Measurements from ENCODE around the gene HMCN1. TPM values are rescaled to one million over a fixed set of nuclear protein-coding genes. Genes with fewer than 3 reads are reported as not detected.

HMCN1 gene
- total RNA-seq, 1 donor from 2014 or later: not detected

GRCh38 chr1:185720633-185721272 is 13.4 kb upstream of the HMCN1 start:
- intact Hi-C loops (cut with micrococcal nuclease): no loop called here
- Mint-ChIP-seq H3K4me1 (ENCODE audit: low read depth) (no peaks in the 10 kb centered on the region), H3K4me3 (no peak overlapping the region), H3K27ac (no peak overlapping the region), H3K36me3 (ENCODE audit: low read depth) (no peaks in the 10 kb centered on the region), H3K27me3 (ENCODE audit: insufficient read depth) (peaks cover 11% of the 10 kb centered on the region), H3K9me3 (no peaks in the 10 kb centered on the region)
- no peak for DNase-seq (ENCODE audit: low spot score)

DNA sequence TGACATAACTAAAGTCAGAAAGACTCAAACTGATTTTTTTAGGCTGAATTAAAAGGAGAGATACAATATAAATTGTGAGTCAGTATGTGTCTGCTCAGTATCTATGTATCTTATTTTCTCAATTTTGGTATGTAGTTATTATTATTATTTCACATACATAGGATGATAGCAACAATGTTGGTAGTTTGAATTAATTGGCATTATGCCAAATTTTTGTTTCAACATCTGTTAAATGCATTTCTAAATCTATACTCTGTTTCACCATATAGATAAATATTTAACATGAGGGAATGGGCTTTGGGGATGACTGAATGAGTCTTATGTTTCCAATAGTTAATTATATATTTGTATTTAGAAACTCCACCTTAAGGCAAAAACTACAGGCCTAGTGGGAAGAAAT is 12.6 kb upstream of the HMCN1 start:
- no peaks in the 10 kb centered on the region for H3K36me3 Mint-ChIP-seq (ENCODE audit: low read depth)
- H3K9me3 Mint-ChIP-seq: no peaks in the 10 kb centered on the region
- H3K4me3 Mint-ChIP-seq: no peak overlapping the region
- DNase-seq (ENCODE audit: low spot score): no peak
- peaks cover 11% of the 10 kb centered on the region for H3K27me3 Mint-ChIP-seq (ENCODE audit: insufficient read depth)
- H3K27ac Mint-ChIP-seq: no peak overlapping the region
- intact Hi-C loops (cut with micrococcal nuclease): no loop called here
- no peaks in the 10 kb centered on the region for H3K4me1 Mint-ChIP-seq (ENCODE audit: low read depth)

DNA sequence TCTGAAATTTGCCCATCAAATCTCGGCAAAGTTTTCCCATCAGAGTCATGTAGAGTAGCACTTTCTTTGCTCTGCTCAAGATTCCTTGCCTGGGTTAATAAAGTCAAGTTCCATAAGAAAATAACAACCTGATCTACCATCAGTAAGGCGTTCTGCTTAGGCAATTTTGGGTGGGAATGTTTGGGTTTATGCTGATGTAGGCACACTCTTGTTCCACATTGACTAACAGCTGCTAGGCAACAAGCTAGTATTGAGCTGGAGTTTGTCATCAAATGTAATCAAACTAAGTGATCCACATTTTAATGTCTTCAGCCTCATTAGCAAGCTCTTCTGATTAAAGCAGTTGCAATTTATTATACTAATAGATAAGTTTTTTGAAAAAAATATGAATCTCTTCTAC is 12.1 kb upstream of the HMCN1 start:
- Mint-ChIP-seq H3K4me1 (ENCODE audit: low read depth) (no peaks in the 10 kb centered on the region), H3K4me3 (no peak overlapping the region), H3K36me3 (ENCODE audit: low read depth) (no peaks in the 10 kb centered on the region), H3K27me3 (ENCODE audit: insufficient read depth) (peaks cover 11% of the 10 kb centered on the region), H3K27ac (no peak overlapping the region), H3K9me3 (no peaks in the 10 kb centered on the region)
- intact Hi-C loops (cut with micrococcal nuclease): no loop called here
- no peak for DNase-seq (ENCODE audit: low spot score)

GRCh38 chr1:185727726-185728125 is 6.5 kb upstream of the HMCN1 start:
- Mint-ChIP-seq H3K27ac (no peak overlapping the region), H3K36me3 (ENCODE audit: low read depth) (no peaks in the 10 kb centered on the region), H3K4me1 (ENCODE audit: low read depth) (no peaks in the 10 kb centered on the region), H3K27me3 (ENCODE audit: insufficient read depth) (peaks cover 22% of the 10 kb centered on the region), H3K4me3 (no peak overlapping the region), H3K9me3 (peaks cover 18% of the 10 kb centered on the region)
- intact Hi-C loops (cut with micrococcal nuclease): no loop called here
- no peak for DNase-seq (ENCODE audit: low spot score)

DNA sequence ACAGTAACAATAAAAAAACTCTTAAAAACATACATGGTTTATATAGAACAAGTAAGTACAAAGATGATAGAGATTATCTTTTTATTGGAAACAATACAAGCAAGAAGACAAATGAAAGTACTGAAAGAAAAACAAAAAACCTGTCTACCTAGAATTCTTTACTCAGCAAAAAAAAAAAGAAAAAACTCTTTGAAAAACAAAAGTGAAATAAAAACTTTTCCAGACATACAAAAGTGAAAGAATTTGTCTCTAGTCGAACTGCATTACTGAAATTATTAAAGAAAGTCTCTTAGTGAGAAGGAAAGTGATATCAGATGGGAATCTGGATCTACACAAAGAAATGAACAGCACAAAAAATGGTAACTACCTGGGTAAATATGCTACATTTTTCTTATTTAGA is 2.7 kb upstream of the HMCN1 start:
- Mint-ChIP-seq H3K4me1 (ENCODE audit: low read depth) (peaks cover 18% of the 10 kb centered on the region), H3K9me3 (peaks cover 18% of the 10 kb centered on the region), H3K36me3 (ENCODE audit: low read depth) (peaks cover 2% of the 10 kb centered on the region), H3K4me3 (no peak overlapping the region), H3K27me3 (ENCODE audit: insufficient read depth) (peaks cover 54% of the 10 kb centered on the region), H3K27ac (no peak overlapping the region)
- intact Hi-C loops (cut with micrococcal nuclease): loop anchor here (10.0 kb wide), 1 partner anchor 483 kb away; no protein-coding TSS in a partner anchor
- no peak for DNase-seq (ENCODE audit: low spot score)

DNA sequence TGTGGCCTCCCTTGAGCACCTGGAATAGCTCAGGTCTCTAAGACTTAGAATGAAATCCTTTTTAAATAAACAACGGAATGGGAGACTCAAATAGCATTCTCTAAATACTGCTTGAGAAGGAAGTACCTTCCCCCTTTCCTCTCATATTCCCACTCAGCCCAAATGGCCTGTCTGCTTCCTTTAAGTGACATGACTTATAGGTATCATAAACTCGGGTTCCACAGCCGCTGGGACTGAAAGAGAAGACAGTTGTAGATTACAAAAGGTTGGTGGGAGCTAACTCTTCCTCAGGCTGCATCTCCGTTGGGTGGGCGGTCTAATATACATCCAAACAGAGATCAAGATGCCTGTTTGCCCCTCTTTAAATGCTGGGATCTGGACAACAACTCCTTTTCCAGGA is 1.2 kb upstream of the HMCN1 start:
- no peak for DNase-seq (ENCODE audit: low spot score)
- Mint-ChIP-seq H3K27me3 (ENCODE audit: insufficient read depth) (peaks cover 56% of the 10 kb centered on the region), H3K36me3 (ENCODE audit: low read depth) (peaks cover 2% of the 10 kb centered on the region), H3K27ac (no peak overlapping the region), H3K9me3 (peaks cover 18% of the 10 kb centered on the region), H3K4me3 (no peak overlapping the region), H3K4me1 (ENCODE audit: low read depth) (peaks cover 18% of the 10 kb centered on the region)
- intact Hi-C loops (cut with micrococcal nuclease): loop anchor here (10.0 kb wide), 1 partner anchor 482 kb away; no protein-coding TSS in a partner anchor

DNA sequence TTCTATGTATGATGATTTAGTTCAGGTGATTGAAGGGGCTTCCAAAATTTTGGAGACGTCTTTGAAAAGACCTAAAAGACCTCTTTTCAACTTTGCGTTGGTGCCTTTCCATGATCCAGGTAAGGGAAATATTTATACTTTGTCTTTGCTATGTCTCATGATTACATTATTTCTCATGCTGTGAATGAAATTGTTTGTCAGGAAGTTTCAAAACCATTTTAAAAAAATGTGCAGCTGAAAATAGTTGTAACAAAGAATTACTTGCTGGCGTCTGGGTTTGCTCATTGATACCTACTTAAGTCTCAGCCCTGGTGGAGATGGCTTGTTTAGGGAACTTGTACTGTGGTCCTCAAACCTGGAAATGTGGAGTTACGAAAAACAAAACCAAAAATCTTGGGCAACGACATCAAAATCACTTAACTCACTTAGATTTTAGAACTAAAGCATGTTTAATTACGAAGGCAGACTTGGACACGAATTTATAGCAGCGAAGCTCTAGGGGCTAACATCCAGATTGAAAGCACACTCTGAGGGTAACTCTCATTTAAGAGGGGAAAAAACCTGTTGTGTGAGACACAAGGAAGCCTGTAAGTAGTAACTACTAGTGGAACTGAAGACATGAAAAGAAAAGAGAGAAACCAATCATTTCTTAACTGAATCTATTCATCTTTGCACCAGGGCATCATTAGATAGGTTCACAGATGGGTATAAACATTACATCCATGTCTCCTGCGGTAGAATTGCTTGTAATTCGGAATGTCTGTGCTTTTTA is 924 bp downstream of the HMCN1 start:
- Mint-ChIP-seq H3K4me3 (peak overlapping the region; percentile 70), H3K9me3 (peaks cover 18% of the 10 kb centered on the region), H3K27me3 (ENCODE audit: insufficient read depth) (peaks cover 59% of the 10 kb centered on the region), H3K36me3 (ENCODE audit: low read depth) (peaks cover 2% of the 10 kb centered on the region), H3K27ac (no peak overlapping the region), H3K4me1 (ENCODE audit: low read depth) (peaks cover 18% of the 10 kb centered on the region)
- intact Hi-C loops (cut with micrococcal nuclease): loop anchor here (5.0 to 10.0 kb wide), 2 partner anchors 480 to 637 kb away; no protein-coding TSS in a partner anchor
- DNase-seq (ENCODE audit: low spot score): no peak

DNA sequence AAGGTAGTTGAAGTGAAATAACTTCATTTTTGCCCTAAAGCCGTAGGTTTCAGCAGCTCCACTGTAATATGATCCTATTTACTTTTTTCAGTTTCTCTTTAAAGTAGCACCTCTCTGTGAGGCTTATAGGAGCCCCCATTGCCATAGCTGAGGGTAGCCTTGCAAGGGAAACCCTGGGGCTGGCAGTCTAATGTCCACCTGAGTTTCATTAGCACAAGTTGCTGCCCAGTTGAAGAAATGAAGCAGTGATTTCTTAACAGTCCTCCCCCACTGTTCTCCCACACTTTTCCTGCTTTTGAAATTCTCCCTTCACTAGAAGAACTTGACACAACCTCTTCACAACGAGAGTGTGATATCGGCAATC is 1.5 kb downstream of the HMCN1 start:
- no peak for DNase-seq (ENCODE audit: low spot score)
- intact Hi-C loops (cut with micrococcal nuclease): loop anchor here (5.0 to 10.0 kb wide), 2 partner anchors 479 to 637 kb away; no protein-coding TSS in a partner anchor
- H3K36me3 Mint-ChIP-seq (ENCODE audit: low read depth): peaks cover 2% of the 10 kb centered on the region
- peaks cover 18% of the 10 kb centered on the region for H3K4me1 Mint-ChIP-seq (ENCODE audit: low read depth)
- H3K4me3 Mint-ChIP-seq: no peak overlapping the region
- peaks cover 14% of the 10 kb centered on the region for H3K9me3 Mint-ChIP-seq
- H3K27me3 Mint-ChIP-seq (ENCODE audit: insufficient read depth): peaks cover 59% of the 10 kb centered on the region
- no peak overlapping the region for H3K27ac Mint-ChIP-seq

DNA sequence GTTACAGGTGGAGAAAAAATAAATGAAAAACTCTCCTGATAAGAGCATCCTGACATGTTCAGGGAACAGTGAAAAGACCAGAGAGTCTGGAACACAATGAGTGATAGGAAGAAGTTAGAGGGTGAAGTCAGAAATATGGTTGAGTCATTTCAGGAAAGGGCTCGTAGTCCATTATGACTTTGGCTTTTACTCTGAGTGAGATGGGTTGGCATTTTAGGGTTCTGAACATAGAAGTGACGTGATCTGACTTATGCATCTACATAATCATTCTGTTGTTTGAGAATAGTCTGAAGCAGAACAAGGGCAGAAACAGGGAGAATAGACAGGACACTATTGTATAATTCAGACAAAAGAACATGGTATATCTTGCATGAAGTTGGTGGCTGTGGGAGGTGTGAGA is 5.8 kb downstream of the HMCN1 start:
- Mint-ChIP-seq H3K27me3 (ENCODE audit: insufficient read depth) (peaks cover 26% of the 10 kb centered on the region), H3K4me1 (ENCODE audit: low read depth) (peaks cover 4% of the 10 kb centered on the region)

GRCh38 chr1:185741551-185741950 is 7.4 kb downstream of the HMCN1 start:
- DNase-seq (ENCODE audit: low spot score): no peak
- no peaks in the 10 kb centered on the region for H3K36me3 Mint-ChIP-seq (ENCODE audit: low read depth)
- no peak overlapping the region for H3K4me3 Mint-ChIP-seq
- peaks cover 7% of the 10 kb centered on the region for H3K9me3 Mint-ChIP-seq
- H3K27ac Mint-ChIP-seq: no peak overlapping the region
- intact Hi-C loops (cut with micrococcal nuclease): loop anchor here (5.0 kb wide), 1 partner anchor 541 kb away; no protein-coding TSS in a partner anchor
- no peaks in the 10 kb centered on the region for H3K4me1 Mint-ChIP-seq (ENCODE audit: low read depth)
- peaks cover 19% of the 10 kb centered on the region for H3K27me3 Mint-ChIP-seq (ENCODE audit: insufficient read depth)

More for the DNA sequence above, 5.8 kb downstream of the HMCN1 start:
- peaks cover 7% of the 10 kb centered on the region for H3K9me3 Mint-ChIP-seq
- no peak for DNase-seq (ENCODE audit: low spot score)
- intact Hi-C loops (cut with micrococcal nuclease): loop anchor here (5.0 to 10.0 kb wide), 3 partner anchors 475 to 632 kb away; no protein-coding TSS in a partner anchor
- no peaks in the 10 kb centered on the region for H3K36me3 Mint-ChIP-seq (ENCODE audit: low read depth)
- H3K27ac Mint-ChIP-seq: no peak overlapping the region
- no peak overlapping the region for H3K4me3 Mint-ChIP-seq

- intact Hi-C loops (cut with micrococcal nuclease): loop anchor here (5.0 kb wide), 1 partner anchor 540 kb away; no protein-coding TSS in a partner anchor
- peaks cover 15% of the 10 kb centered on the region for H3K27me3 Mint-ChIP-seq (ENCODE audit: insufficient read depth)
- H3K4me1 Mint-ChIP-seq (ENCODE audit: low read depth): no peaks in the 10 kb centered on the region
- H3K9me3 Mint-ChIP-seq: peaks cover 7% of the 10 kb centered on the region
- H3K27ac Mint-ChIP-seq: no peak overlapping the region
- DNase-seq (ENCODE audit: low spot score): no peak
- H3K36me3 Mint-ChIP-seq (ENCODE audit: low read depth): no peaks in the 10 kb centered on the region
- H3K4me3 Mint-ChIP-seq: no peak overlapping the region
Observed at GRCh38 chr1:185742403-185742802, 8.2 kb downstream of the HMCN1 start.

- Mint-ChIP-seq H3K36me3 (ENCODE audit: low read depth) (no peaks in the 10 kb centered on the region), H3K27me3 (ENCODE audit: insufficient read depth) (peaks cover 15% of the 10 kb centered on the region), H3K4me1 (ENCODE audit: low read depth) (no peaks in the 10 kb centered on the region), H3K27ac (no peak overlapping the region), H3K9me3 (peaks cover 7% of the 10 kb centered on the region), H3K4me3 (no peak overlapping the region)
- intact Hi-C loops (cut with micrococcal nuclease): no loop called here
- DNase-seq (ENCODE audit: low spot score): no peak
Observed at GRCh38 chr1:185745165-185745564, 11.0 kb downstream of the HMCN1 start.

DNA sequence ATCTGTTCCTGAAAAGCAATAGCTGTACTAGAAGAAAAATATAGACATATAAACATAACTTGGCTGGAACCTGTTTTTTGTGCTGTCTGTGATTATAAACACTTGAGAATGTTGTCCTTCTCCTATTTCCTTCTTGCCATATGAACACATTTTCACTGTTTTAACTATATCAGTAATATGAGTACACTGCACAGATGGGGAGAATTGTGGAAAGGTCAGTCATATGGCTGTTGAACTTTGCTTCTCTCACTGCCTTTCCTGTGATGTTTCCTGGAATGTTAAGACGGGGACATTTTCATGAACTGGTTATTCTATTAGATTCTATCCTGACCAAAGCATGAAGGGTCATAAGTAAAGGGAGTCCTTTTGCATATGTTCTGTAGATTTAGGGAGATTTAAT is 24.9 kb downstream of the HMCN1 start:
- Mint-ChIP-seq H3K4me1 (ENCODE audit: low read depth) (no peaks in the 10 kb centered on the region), H3K27me3 (ENCODE audit: insufficient read depth) (peaks cover 10% of the 10 kb centered on the region), H3K9me3 (no peaks in the 10 kb centered on the region), H3K27ac (no peak overlapping the region), H3K36me3 (ENCODE audit: low read depth) (no peaks in the 10 kb centered on the region), H3K4me3 (no peak overlapping the region)
- intact Hi-C loops (cut with micrococcal nuclease): no loop called here
- no peak for DNase-seq (ENCODE audit: low spot score)
